ENCODE results near the gene DIAPH2.

DNA sequence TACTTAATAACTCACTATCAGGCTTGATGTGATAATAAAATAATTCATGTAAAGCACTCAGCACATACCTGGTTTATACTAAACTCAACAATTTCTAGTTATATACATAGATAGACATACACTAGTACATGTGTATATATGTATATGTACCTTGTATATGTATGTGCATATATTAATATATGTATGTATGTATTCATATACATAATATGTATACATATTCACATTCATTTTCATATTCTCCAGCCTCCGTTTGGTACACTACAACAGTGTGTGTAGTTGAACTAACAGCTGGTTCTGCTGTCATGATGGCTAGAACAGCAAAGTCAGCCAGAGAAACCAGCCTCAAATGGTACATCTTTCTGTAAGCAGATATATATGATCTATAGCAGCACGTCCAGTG, 869.2 kb downstream of the DIAPH2 start:
- TF ChIP-seq ARNT (IDR thresholded peaks at IDR 0.05) (no peak), SP1 (IDR thresholded peaks at IDR 0.05) (no peak), BHLHE40 (IDR thresholded peaks at IDR 0.05; ENCODE audit: borderline replicate concordance) (no peak), HDGF (IDR thresholded peaks at IDR 0.05; ENCODE audit: borderline replicate concordance) (no peak), SUZ12 (IDR thresholded peaks at IDR 0.05) (no peak), L3MBTL2 (conservative IDR thresholded peaks at IDR 0.05) (no peak), TARDBP (IDR thresholded peaks at IDR 0.05) (no peak), FOXA1 (IDR thresholded peaks at IDR 0.05) (no peak), ELF4 (IDR thresholded peaks at IDR 0.05) (no peak), LEF1 (IDR thresholded peaks at IDR 0.05; ENCODE audit: borderline replicate concordance) (no peak), NFRKB (IDR thresholded peaks at IDR 0.05) (no peak), ZNF384 (IDR thresholded peaks at IDR 0.05) (no peak), FOXM1 (IDR thresholded peaks at IDR 0.05; ENCODE audit: borderline replicate concordance) (no peak)
- TF ChIP-seq, protein P1, sequence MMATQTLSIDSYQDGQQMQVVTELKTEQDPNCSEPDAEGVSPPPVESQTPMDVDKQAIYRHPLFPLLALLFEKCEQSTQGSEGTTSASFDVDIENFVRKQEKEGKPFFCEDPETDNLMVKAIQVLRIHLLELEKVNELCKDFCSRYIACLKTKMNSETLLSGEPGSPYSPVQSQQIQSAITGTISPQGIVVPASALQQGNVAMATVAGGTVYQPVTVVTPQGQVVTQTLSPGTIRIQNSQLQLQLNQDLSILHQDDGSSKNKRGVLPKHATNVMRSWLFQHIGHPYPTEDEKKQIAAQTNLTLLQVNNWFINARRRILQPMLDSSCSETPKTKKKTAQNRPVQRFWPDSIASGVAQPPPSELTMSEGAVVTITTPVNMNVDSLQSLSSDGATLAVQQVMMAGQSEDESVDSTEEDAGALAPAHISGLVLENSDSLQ (IDR thresholded peaks at IDR 0.05), result no peak
